HCT116 (cell line): Measurements from ENCODE around the gene KANK2. TPM values are rescaled to one million over a fixed set of nuclear protein-coding genes. Genes with fewer than 3 reads are reported as not detected.

Experiments
- ATAC-seq: fragments of 200-7000 bp; cut with Tn5 transposase; 2 replicates; pipeline ENCODE4 v1.9.1; 2020; ENCODE audit warnings: mild to moderate bottlenecking, moderate library complexity
- BruUV-seq: library from RNA; stranded (reverse); fragments of 400-500 nt; replicated peaks from 2 replicates; lab custom pipeline; 2021; lab: Mats Ljungman, UMichigan
- CTCF ChIA-PET: fragments of 300-600 bp; sonication (Branson Sonifier 250); formaldehyde crosslinking; loops from one replicate; lab custom pipeline; 2021; ENCODE audit warnings: antibody characterized with exemption; lab: Charles Lee
- POLR2A ChIA-PET: fragments of 300-600, 350-600 bp; sonication (Branson Sonifier 250); formaldehyde crosslinking; loops from one replicate; lab custom pipeline; 2021; ENCODE audit warnings: antibody characterized with exemption; lab: Charles Lee
- RAD21 ChIA-PET, 2 experiments: fragments of 300-600 bp; sonication (Branson Sonifier 250); formaldehyde crosslinking; loops; one replicate each; lab custom pipeline; 2023; ENCODE audit warnings: low total read pairs in 2 of 2; ENCODE audit not compliant: uncharacterized antibody in 2 of 2, unreplicated experiment in 2 of 2, low non-redundant PET in 1 of 2; lab: Charles Lee
- DNase-seq: peaks from one replicate; pipeline ENCODE4 v3.0.0-alpha.2; 2010; ENCODE audit warnings: low read depth, low spot score
- H2AFZ ChIP-seq: fragments of 200-600 bp; shearing (Covaris generic), sonication (generic); 2 replicates; pipeline ENCODE4 v1.6.1; 2017; ENCODE audit warnings: low read depth, mixed run types, mixed read lengths, antibody characterized with exemption, low read length; ENCODE audit not compliant: poor library complexity, severe bottlenecking
- H3K27ac ChIP-seq: 2 replicates; pipeline ENCODE4 v1.5.1; 2012; ENCODE audit warnings: low read depth, low read length
- H3K27me3 ChIP-seq: fragments of 200-600 bp; sonication (generic); 2 replicates; pipeline ENCODE4 v1.6.1; 2016; ENCODE audit warnings: mixed run types, low read length, mixed read lengths; ENCODE audit not compliant: insufficient read depth
- H3K36me3 ChIP-seq, 2 experiments: fragments of 200-500 bp in 1 of 2; fragments of 200-600 bp in 1 of 2; sonication (Bioruptor generic) in 1 of 2; sonication (generic) in 1 of 2; 2 replicates each; pipeline versions ENCODE4 v1.5.1 to v1.6.1; 2014 to 2016; ENCODE audit warnings: low read length in 2 of 2, inconsistent platforms in 1 of 2, mixed read lengths in 1 of 2, mixed run types in 1 of 2; ENCODE audit not compliant: insufficient read depth in 2 of 2, control insufficient read depth in 1 of 2
- H3K4me1 ChIP-seq, 2 experiments: fragments of 200-600 bp in 1 of 2; sonication (generic) in 1 of 2; 2 replicates each; pipeline versions ENCODE4 v1.5.1 to v1.6.1; 2012 to 2017; ENCODE audit warnings: low read length in 2 of 2, inconsistent platforms in 1 of 2, mild to moderate bottlenecking in 1 of 2, mixed read lengths in 1 of 2, mixed run types in 1 of 2, moderate library complexity in 1 of 2; ENCODE audit not compliant: insufficient read depth in 2 of 2, control insufficient read depth in 1 of 2
- H3K4me2 ChIP-seq: fragments of 200-600 bp; sonication (generic); 2 replicates; pipeline ENCODE4 v1.6.1; 2017; ENCODE audit warnings: mixed run types, low read length, mixed read lengths
- H3K4me3 ChIP-seq, 2 experiments: fragments of 200-600 bp in 1 of 2; sonication (generic) in 1 of 2; replicated peaks in 1 of 2; 2 replicates each; pipeline ENCODE4 v1.5.1; 2011 to 2016; ENCODE audit warnings: low read length in 2 of 2, control low read depth in 1 of 2, low read depth in 1 of 2, mild to moderate bottlenecking in 1 of 2, mixed read lengths in 1 of 2, mixed run types in 1 of 2
- H3K79me2 ChIP-seq: fragments of 200-600 bp; sonication (generic); 2 replicates; pipeline ENCODE4 v1.6.1; 2017; ENCODE audit warnings: mild to moderate bottlenecking, mixed run types, low read length, moderate library complexity, mixed read lengths; ENCODE audit not compliant: insufficient read depth
- H3K9ac ChIP-seq: fragments of 200-600 bp; sonication (generic); 2 replicates; pipeline ENCODE4 v1.6.1; 2016; ENCODE audit warnings: low read length, mixed read lengths
- H3K9me2 ChIP-seq: fragments of 200-600 bp; sonication (generic), shearing (Covaris generic); 2 replicates; pipeline ENCODE4 v1.6.1; 2017; ENCODE audit warnings: mixed run types, mild to moderate bottlenecking, moderate library complexity; ENCODE audit not compliant: insufficient read depth
- H3K9me3 ChIP-seq, 2 experiments: fragments of 200-500 bp in 1 of 2; fragments of 200-600 bp in 1 of 2; sonication (Bioruptor generic) in 1 of 2; sonication (generic) in 1 of 2; 2 replicates each; pipeline ENCODE4 v1.6.1; 2014 to 2017; ENCODE audit warnings: low read length in 2 of 2, mixed read lengths in 2 of 2, inconsistent platforms in 1 of 2, low read depth in 1 of 2, mild to moderate bottlenecking in 1 of 2, mixed run types in 1 of 2, moderate library complexity in 1 of 2; ENCODE audit not compliant: control insufficient read depth in 1 of 2, insufficient read depth in 1 of 2
- H4K20me1 ChIP-seq: fragments of 200-600 bp; sonication (generic), shearing (Covaris generic); 2 replicates; pipeline ENCODE4 v1.6.1; 2017; ENCODE audit warnings: mixed run types, mild to moderate bottlenecking, moderate library complexity; ENCODE audit not compliant: insufficient read depth
- POLR2AphosphoS5 ChIP-seq: IDR thresholded peaks from 2 replicates; pipeline ENCODE4 v1.6.1; 2011; ENCODE audit warnings: mild to moderate bottlenecking, low read depth, low read length, moderate library complexity
- RAD21 ChIP-seq: IDR thresholded peaks from 2 replicates; pipeline ENCODE4 v1.6.1; 2012; ENCODE audit warnings: low read depth, mild to moderate bottlenecking
- SIN3A ChIP-seq: IDR thresholded peaks from 2 replicates; pipeline ENCODE4 v1.6.1; 2012; ENCODE audit warnings: low read depth
- SP1 ChIP-seq: IDR thresholded peaks from 2 replicates; pipeline ENCODE4 v1.6.1; 2012; ENCODE audit warnings: low read depth
- SRF ChIP-seq: IDR thresholded peaks from 2 replicates; pipeline ENCODE4 v1.6.1; 2012; ENCODE audit warnings: low read depth
- YY1 ChIP-seq: IDR thresholded peaks from 2 replicates; pipeline ENCODE4 v1.6.1; 2011; ENCODE audit warnings: low read length, low read depth, moderate library complexity, mild to moderate bottlenecking; ENCODE audit not compliant: insufficient replicate concordance; ENCODE audit errors: extremely low read depth
- ZFX ChIP-seq: fragments of 450-650 bp; IDR thresholded peaks from 2 replicates; pipeline ENCODE4 v1.6.1; 2017
- ZNF274 ChIP-seq: fragments of 200-500 bp; sonication (Bioruptor generic); IDR thresholded peaks from 2 replicates; pipeline ENCODE4 v1.6.1; 2014; ENCODE audit warnings: mild to moderate bottlenecking, low read depth, low read length, inconsistent platforms
- intact Hi-C: fragments of 100-400 bp; cut with micrococcal nuclease; formaldehyde crosslinking; loops from 2 replicates; pipeline ENCODE4 v1.10.0; 2022
- total RNA-seq: library from RNA; stranded (reverse); gene quantifications from one replicate; pipeline ENCODE4 v1.2.1, GENCODE V29; 2021; ENCODE audit not compliant: unreplicated experiment
- TF ChIP-seq, protein P1 (sequence below), 3 experiments: fragments of 200-600 bp in 1 of 3; sonication (generic) in 1 of 3; IDR thresholded peaks in 2 of 3; conservative IDR thresholded peaks in 1 of 3; 2 replicates each; pipeline ENCODE4 v1.5.1; 2012 to 2017; ENCODE audit warnings: low read depth in 2 of 3, low read length in 2 of 3, antibody characterized with exemption in 1 of 3, borderline replicate concordance in 1 of 3, control low read depth in 1 of 3, mild to moderate bottlenecking in 1 of 3, mixed read lengths in 1 of 3, mixed run types in 1 of 3, moderate library complexity in 1 of 3; ENCODE audit not compliant: insufficient read depth in 1 of 3
- TF ChIP-seq, protein P2 (sequence below): IDR thresholded peaks from 2 replicates; pipeline ENCODE4 v1.6.1; 2012
- TF ChIP-seq, protein P3 (sequence below): IDR thresholded peaks from 2 replicates; pipeline ENCODE4 v1.6.1; 2012

The KANK2 gene
- total RNA-seq, 1 experiment from 2014 or later: 43.6 TPM

DNA sequence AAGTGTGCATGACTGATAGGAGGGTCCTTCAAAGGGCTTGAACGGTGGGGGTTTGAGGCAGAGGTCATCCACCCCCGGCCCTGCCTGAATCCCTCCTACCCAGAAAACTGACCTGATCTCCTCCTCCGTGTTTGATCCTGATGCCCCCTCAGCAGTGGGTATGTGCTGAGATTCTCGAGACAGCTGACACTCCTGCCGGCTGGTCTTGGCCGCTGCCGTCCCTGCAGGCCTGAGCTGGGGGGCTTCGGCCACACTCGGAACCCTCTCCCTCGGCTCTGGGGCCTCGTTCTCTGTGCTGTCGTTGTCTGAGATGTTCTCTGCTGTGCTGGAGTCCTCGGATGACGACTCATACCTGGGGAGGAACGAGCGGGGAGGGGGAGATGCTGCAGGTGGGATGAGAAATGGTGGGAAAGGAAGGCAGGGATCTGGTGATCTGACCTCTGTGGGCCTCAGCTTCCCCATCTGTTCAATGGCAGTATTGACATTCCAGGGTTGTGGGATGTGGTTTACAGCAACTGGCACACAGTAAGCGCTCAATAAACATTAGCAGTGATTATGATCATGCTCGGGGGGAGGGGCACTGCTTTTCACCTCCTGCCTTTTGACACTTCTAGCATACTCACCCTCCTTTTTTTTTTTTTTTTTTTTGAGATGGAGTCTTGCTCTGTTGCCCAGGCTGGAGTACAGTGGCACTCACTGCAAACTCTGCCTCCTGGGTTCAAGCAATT, 20.7 kb downstream of the KANK2 start:
- POLR2A ChIA-PET: no interaction called here

More for the DNA sequence above, 20.7 kb downstream of the KANK2 start:
- ChIA-PET CTCF (no interaction called here), RAD21 (no interaction called here)
- H3K4me1 ChIP-seq: peaks cover 0 to 3% of the 10 kb centered on the region in 2 experiments; a peak in 1 of 4 replicates
- no peak for ATAC-seq
- no peaks in the 10 kb centered on the region for H4K20me1 ChIP-seq
- no TSS peak for BruUV-seq
- H3K9ac ChIP-seq: no peak overlapping the region
- no peak overlapping the region for H3K4me2 ChIP-seq
- TF ChIP-seq, protein P1, sequence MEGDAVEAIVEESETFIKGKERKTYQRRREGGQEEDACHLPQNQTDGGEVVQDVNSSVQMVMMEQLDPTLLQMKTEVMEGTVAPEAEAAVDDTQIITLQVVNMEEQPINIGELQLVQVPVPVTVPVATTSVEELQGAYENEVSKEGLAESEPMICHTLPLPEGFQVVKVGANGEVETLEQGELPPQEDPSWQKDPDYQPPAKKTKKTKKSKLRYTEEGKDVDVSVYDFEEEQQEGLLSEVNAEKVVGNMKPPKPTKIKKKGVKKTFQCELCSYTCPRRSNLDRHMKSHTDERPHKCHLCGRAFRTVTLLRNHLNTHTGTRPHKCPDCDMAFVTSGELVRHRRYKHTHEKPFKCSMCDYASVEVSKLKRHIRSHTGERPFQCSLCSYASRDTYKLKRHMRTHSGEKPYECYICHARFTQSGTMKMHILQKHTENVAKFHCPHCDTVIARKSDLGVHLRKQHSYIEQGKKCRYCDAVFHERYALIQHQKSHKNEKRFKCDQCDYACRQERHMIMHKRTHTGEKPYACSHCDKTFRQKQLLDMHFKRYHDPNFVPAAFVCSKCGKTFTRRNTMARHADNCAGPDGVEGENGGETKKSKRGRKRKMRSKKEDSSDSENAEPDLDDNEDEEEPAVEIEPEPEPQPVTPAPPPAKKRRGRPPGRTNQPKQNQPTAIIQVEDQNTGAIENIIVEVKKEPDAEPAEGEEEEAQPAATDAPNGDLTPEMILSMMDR (IDR thresholded peaks at IDR 0.05 in 2 of 3, conservative IDR thresholded peaks at IDR 0.05 in 1 of 3; ENCODE audit: borderline replicate concordance in 1 of 3, insufficient read depth in 1 of 3, low read depth in 2 of 3, low read length in 2 of 3): no peak
- TF ChIP-seq, protein P2, sequence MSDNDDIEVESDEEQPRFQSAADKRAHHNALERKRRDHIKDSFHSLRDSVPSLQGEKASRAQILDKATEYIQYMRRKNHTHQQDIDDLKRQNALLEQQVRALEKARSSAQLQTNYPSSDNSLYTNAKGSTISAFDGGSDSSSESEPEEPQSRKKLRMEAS: no peak
- no peak for TF ChIP-seq ZFX
- no peak for TF ChIP-seq SP1
- TF ChIP-seq, protein P3, sequence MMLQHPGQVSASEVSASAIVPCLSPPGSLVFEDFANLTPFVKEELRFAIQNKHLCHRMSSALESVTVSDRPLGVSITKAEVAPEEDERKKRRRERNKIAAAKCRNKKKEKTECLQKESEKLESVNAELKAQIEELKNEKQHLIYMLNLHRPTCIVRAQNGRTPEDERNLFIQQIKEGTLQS: no peak
- no peak for TF ChIP-seq SRF
- TF ChIP-seq RAD21: no peak
- TF ChIP-seq YY1: no peak
- TF ChIP-seq SIN3A: no peak
- no peak for TF ChIP-seq POLR2AphosphoS5
- no peak for TF ChIP-seq ZNF274
- no peaks in the 10 kb centered on the region for H3K9me3 ChIP-seq
- no peaks in the 10 kb centered on the region for H3K9me2 ChIP-seq
- no peak for DNase-seq
- no peaks in the 10 kb centered on the region for H3K27me3 ChIP-seq
- no peak overlapping the region for H3K27ac ChIP-seq
- intact Hi-C loops: no loop called here
- H3K79me2 ChIP-seq: no peaks in the 10 kb centered on the region
- peaks cover 0 to 20% of the 10 kb centered on the region in 2 experiments; a peak in 2 of 4 replicates for H3K36me3 ChIP-seq
- H3K4me3 ChIP-seq: no peak overlapping the region
- no peak overlapping the region for H2AFZ ChIP-seq
